Cardiac muscle cell (in vitro differentiated cells and primary cell): Measurements from ENCODE around the gene GNA12. TPM values are rescaled to one million over a fixed set of nuclear protein-coding genes. Genes with fewer than 3 reads are reported as not detected.

Experiments
- DNase-seq, 2 donors: peaks; one replicate each; pipeline versions ENCODE4 v3.0.0 to v3.0.0-alpha.2; 2010 to 2017; ENCODE audit warnings: low read depth in 1 of 2, low spot score in 1 of 2
- H3K27ac ChIP-seq: fragments of 200-600 bp; sonication (generic); 2 replicates; pipeline ENCODE4 v1.5.1; 2016
- H3K27me3 ChIP-seq: fragments of 200-600 bp; sonication (generic); 2 replicates; pipeline ENCODE4 v1.6.0; 2016; ENCODE audit warnings: control low read depth
- H3K36me3 ChIP-seq: fragments of 200-600 bp; sonication (generic); 2 replicates; pipeline ENCODE4 v1.5.1; 2016; ENCODE audit warnings: control low read depth
- H3K4me1 ChIP-seq: fragments of 200-600 bp; sonication (generic); 2 replicates; pipeline ENCODE4 v1.8.1; 2017; ENCODE audit warnings: low read depth, mild to moderate bottlenecking, mixed run types
- H3K4me3 ChIP-seq: fragments of 200-600 bp; sonication (generic); 2 replicates; pipeline ENCODE4 v1.5.1; 2016; ENCODE audit warnings: mild to moderate bottlenecking
- H3K9me3 ChIP-seq: fragments of 200-600 bp; sonication (generic); 2 replicates; pipeline ENCODE4 v1.5.1; 2017; ENCODE audit warnings: low read depth, mild to moderate bottlenecking, control low read depth
- CTCF ChIP-seq: IDR thresholded peaks from 2 replicates; pipeline ENCODE4 v1.5.1; 2012; ENCODE audit warnings: low read depth, mild to moderate bottlenecking, low read length
- polyA plus RNA-seq: library from polyadenylated mRNA; unstranded; fragments of >200 nt; fragmentation: Nextera tagmentation; extraction: Ambion mirVana; gene quantifications from 2 replicates; pipeline ENCODE4 v1.2.1, GENCODE V29; 2016
- total RNA-seq: library from RNA; depleted of rRNA; stranded (reverse); fragments of >200 nt; gene quantifications from 2 replicates; pipeline ENCODE4 v1.2.3, GENCODE V29; 2016

Gene GNA12
- total and polyA plus RNA-seq, 2 experiments from 2014 or later: 54.4 to 59.1 TPM

- no peak overlapping the region for H3K27ac ChIP-seq
- no peak for TF ChIP-seq CTCF
- H3K4me1 ChIP-seq: peaks cover 48% of the 10 kb centered on the region
- H3K9me3 ChIP-seq: no peaks in the 10 kb centered on the region
- no peak overlapping the region for H3K4me3 ChIP-seq
- H3K27me3 ChIP-seq: no peaks in the 10 kb centered on the region
- DNase-seq: no peak
- H3K36me3 ChIP-seq: no peaks in the 10 kb centered on the region
Observed at GRCh38 chr7:2819161-2819953, 24.8 kb downstream of the GNA12 start.

- H3K4me3 ChIP-seq: no peak overlapping the region
- H3K36me3 ChIP-seq: no peaks in the 10 kb centered on the region
- no peak overlapping the region for H3K27ac ChIP-seq
- TF ChIP-seq CTCF: no peak
- H3K27me3 ChIP-seq: no peaks in the 10 kb centered on the region
- H3K9me3 ChIP-seq: no peaks in the 10 kb centered on the region
- no peak for DNase-seq
- peaks cover 41% of the 10 kb centered on the region for H3K4me1 ChIP-seq
Observed at GRCh38 chr7:2818653-2819052, 25.5 kb downstream of the GNA12 start.

GRCh38 chr7:2818121-2818520, 26.0 kb downstream of the GNA12 start:
- Histone ChIP-seq H3K27me3 (no peaks in the 10 kb centered on the region), H3K4me3 (no peak overlapping the region), H3K36me3 (no peaks in the 10 kb centered on the region), H3K27ac (no peak overlapping the region), H3K4me1 (peaks cover 36% of the 10 kb centered on the region), H3K9me3 (no peaks in the 10 kb centered on the region)
- TF ChIP-seq CTCF: no peak
- DNase-seq: no peak

GRCh38 chr7:2817456-2817855, 26.7 kb downstream of the GNA12 start:
- Histone ChIP-seq H3K27ac (no peak overlapping the region), H3K4me1 (peaks cover 29% of the 10 kb centered on the region), H3K9me3 (no peaks in the 10 kb centered on the region), H3K36me3 (no peaks in the 10 kb centered on the region), H3K27me3 (no peaks in the 10 kb centered on the region), H3K4me3 (no peak overlapping the region)
- DNase-seq: no peak
- TF ChIP-seq CTCF: no peak

GRCh38 chr7:2815875-2816245, 28.2 kb downstream of the GNA12 start:
- Histone ChIP-seq H3K27me3 (no peaks in the 10 kb centered on the region), H3K4me3 (no peak overlapping the region), H3K4me1 (peaks cover 13% of the 10 kb centered on the region), H3K9me3 (no peaks in the 10 kb centered on the region), H3K27ac (no peak overlapping the region), H3K36me3 (no peaks in the 10 kb centered on the region)
- no peak for DNase-seq
- TF ChIP-seq CTCF: no peak
